Ovary (tissue), 3 donors: ENCODE data around the gene LIMS2.

ENCODE experiments used
- CTCF ChIP-seq, 3 donors: fragments of 450-650 bp in 2 of 3; fragments of 200-600 bp in 1 of 3; IDR thresholded peaks; one replicate each; pipeline versions ENCODE4 v1.5.1 to v1.8.0; 2016 to 2022; ENCODE audit warnings: antibody characterized with exemption in 3 of 3, mild to moderate bottlenecking in 1 of 3
- EP300 ChIP-seq: sonication (generic); formaldehyde crosslinking; IDR thresholded peaks from one replicate; pipeline ENCODE4 v1.6.1; 2017; ENCODE audit warnings: antibody characterized with exemption
- donor health status: DM: no; HTN: no; CAD: no.

GRCh38 chr2:127604986-127605385, 70.3 kb downstream of the LIMS2 start:
- no peak for TF ChIP-seq CTCF (IDR thresholded peaks at IDR 0.05)
- TF ChIP-seq EP300: no peak
